ENCODE measurements around the gene PATJ. TPM values are rescaled to one million over a fixed set of nuclear protein-coding genes. Genes with fewer than 3 reads are reported as not detected.
"Not testable (repeated sequence)": the region's sequence is repeated elsewhere in the genome, so short reads cannot be mapped to it uniquely, and the experiment has no call there.

The PATJ gene, protein sequence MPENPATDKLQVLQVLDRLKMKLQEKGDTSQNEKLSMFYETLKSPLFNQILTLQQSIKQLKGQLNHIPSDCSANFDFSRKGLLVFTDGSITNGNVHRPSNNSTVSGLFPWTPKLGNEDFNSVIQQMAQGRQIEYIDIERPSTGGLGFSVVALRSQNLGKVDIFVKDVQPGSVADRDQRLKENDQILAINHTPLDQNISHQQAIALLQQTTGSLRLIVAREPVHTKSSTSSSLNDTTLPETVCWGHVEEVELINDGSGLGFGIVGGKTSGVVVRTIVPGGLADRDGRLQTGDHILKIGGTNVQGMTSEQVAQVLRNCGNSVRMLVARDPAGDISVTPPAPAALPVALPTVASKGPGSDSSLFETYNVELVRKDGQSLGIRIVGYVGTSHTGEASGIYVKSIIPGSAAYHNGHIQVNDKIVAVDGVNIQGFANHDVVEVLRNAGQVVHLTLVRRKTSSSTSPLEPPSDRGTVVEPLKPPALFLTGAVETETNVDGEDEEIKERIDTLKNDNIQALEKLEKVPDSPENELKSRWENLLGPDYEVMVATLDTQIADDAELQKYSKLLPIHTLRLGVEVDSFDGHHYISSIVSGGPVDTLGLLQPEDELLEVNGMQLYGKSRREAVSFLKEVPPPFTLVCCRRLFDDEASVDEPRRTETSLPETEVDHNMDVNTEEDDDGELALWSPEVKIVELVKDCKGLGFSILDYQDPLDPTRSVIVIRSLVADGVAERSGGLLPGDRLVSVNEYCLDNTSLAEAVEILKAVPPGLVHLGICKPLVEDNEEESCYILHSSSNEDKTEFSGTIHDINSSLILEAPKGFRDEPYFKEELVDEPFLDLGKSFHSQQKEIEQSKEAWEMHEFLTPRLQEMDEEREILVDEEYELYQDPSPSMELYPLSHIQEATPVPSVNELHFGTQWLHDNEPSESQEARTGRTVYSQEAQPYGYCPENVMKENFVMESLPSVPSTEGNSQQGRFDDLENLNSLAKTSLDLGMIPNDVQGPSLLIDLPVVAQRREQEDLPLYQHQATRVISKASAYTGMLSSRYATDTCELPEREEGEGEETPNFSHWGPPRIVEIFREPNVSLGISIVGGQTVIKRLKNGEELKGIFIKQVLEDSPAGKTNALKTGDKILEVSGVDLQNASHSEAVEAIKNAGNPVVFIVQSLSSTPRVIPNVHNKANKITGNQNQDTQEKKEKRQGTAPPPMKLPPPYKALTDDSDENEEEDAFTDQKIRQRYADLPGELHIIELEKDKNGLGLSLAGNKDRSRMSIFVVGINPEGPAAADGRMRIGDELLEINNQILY (N-terminal part only)
- 10 to 100 TPM; 15.2 to 23.5 TPM for total RNA-seq
- long read RNA-seq, donor 1, partial matches to known transcripts: 4 of 6 reads
- long read RNA-seq, donor 1, other reads (novel, unspliced or antisense): 2 of 6 reads
- long read RNA-seq, donor 2, partial matches to known transcripts: 9 of 17 reads
- long read RNA-seq, donor 2, other reads (novel, unspliced or antisense): 8 of 17 reads

DNA sequence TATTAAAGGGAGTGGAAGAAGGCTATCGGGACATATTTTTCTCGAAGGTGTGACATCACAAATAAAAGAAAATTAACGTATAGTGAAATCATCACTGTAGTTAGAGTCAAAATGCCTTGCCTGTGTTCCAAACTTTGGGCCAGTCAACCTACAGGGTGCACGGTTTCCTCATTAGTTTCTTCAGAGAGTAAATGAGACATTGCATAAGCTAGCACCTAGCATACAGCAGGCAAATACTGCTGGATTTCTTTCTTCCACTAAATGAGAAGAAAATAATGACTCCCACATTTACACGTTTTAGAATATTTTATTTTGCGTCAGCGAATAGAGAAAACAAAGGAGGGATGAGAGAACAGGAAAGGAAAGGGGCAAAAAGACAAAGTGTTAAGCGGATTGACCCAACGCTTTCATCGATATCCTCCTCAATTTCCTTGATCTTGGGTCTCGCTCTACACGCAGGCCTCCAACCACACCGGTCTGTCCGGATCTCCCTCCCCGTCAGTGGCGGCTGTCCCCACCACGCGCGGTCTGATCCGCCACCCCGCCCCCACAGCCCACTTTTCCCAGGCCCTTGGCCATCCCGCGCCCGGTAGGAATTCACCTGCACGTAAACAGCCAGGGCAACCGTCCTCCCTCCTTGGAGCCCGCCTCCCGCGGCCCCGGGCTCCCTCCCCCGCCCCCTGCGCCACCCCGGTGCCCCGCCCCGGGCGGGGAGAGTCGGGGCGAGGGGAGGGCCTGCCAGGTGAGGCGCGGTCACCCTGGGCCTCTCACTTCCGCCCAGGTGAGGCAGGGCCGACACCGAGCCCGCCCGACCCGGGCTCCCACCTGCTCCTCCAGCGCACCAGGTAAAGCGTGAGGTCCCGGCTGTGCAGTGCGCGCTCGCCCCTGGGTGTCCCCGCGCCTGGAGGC, at the start of gene PATJ:
PATJ (plus strand) TSS at position 770 of the 909 bp plus-strand sequence. CDS start 20,413 bp downstream, outside the sequence.
- peak; percentile 87 for DNase-seq (ENCODE audit: low spot score)
- intact Hi-C loops (cut with DNase I): loop anchor here in 1 of 2 donors (5.0 kb wide), 1 partner anchor 100 kb away; no protein-coding TSS in a partner anchor

GRCh38 chr1:61699911-61700851, 42.1 kb upstream of the PATJ start:
- no peak for DNase-seq (ENCODE audit: low spot score)
- intact Hi-C loops (cut with DNase I): no loop called here

- DNase-seq (ENCODE audit: low spot score): no peak
- intact Hi-C loops (cut with DNase I): no loop called here
Observed at GRCh38 chr1:61708953-61709907, 33.0 kb upstream of the PATJ start.

DNA sequence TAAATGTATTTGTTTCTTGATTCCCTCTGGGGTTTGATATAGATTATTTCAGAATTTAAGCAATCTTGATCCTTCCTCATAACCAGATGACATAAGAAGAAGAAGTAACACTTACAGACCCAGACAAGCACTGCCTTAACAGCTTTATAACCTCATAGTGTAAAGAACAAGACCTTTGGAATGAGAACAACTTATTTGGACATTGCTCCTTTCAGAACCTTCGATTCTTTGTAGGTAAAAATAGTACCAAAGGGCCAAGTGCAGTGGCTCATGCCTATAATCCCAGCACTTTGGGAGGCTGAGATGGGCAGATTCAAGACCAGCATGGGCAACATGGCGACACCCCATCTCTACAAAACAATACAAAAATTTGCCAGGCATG, 32.4 kb upstream of the PATJ start:
- no peak for DNase-seq (ENCODE audit: low spot score)
- intact Hi-C loops (cut with DNase I): no loop called here

GRCh38 chr1:61711257-61711656, 31.0 kb upstream of the PATJ start:
- DNase-seq (ENCODE audit: low spot score); intact Hi-C loops (cut with DNase I): not testable (repeated sequence)

DNA sequence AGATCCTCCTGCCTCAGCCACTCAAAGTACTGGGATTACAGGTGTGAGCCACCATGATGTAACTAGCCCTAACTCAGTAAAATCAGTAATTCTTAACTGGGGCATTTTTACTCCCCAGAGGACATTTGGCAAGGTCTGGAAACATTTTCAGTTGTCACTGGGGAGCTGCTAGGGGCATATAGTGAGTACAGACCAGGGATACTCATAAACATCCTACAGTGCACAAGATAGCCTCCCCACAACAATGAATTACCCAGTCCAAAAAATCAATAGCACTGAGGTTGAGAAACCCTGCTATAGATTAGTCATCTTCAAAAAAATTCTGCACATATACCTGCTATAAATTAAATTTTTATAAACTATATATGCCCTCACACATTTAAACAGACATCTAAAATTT, 30.3 kb upstream of the PATJ start:
- intact Hi-C loops (cut with DNase I): no loop called here
- DNase-seq (ENCODE audit: low spot score): no peak

DNA sequence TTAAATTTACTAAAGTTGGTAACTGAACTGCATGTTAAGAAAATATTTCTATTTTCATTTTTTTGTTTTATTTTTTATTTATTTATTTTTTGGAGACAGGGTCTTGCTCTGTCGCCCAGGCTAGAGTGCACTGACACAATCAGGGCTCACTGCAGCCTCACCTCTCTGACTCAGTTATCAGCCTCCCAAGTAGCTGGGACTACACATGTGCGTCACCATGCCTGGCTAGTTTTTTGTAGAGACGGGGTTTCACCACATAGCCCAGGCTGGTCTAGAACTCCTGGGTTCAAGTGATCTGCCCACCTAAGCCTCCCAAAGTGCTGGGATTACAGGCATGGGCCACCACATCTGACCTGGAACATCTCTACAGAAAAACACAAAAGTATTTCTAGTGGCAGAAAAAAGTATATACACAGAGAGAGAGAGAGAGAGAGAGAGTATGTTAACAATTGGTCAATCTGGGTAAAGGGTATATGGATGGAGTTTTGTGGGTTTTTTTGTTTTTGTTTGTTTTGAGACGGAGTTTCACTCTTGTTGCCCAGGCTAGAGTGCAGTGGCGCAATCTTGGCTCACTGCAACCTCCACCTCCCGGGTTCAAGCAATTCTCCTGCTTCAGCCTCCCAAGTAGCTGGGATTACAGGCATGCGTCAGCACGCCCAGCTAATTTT, 23.1 kb upstream of the PATJ start:
- intact Hi-C loops (cut with DNase I); DNase-seq (ENCODE audit: low spot score): not testable (repeated sequence)

- DNase-seq (ENCODE audit: low spot score): no peak
- intact Hi-C loops (cut with DNase I): no loop called here
Observed at GRCh38 chr1:61724506-61724812, 17.8 kb upstream of the PATJ start.

GRCh38 chr1:61724813-61725694, 17.2 kb upstream of the PATJ start, which contains the start of gene TM2D1:
TM2D1 (minus strand) TSS chr1:61725141; CDS start chr1:61725120, 21 bp downstream.
- intact Hi-C loops (cut with DNase I): no loop called here
- peak; percentile 98 for DNase-seq (ENCODE audit: low spot score)

- no peak for DNase-seq (ENCODE audit: low spot score)
- intact Hi-C loops (cut with DNase I): no loop called here
Observed at GRCh38 chr1:61727544-61727943, 14.7 kb upstream of the PATJ start.

GRCh38 chr1:61730679-61731078, 11.6 kb upstream of the PATJ start:
- intact Hi-C loops (cut with DNase I); DNase-seq (ENCODE audit: low spot score): not testable (repeated sequence)

- DNase-seq (ENCODE audit: low spot score): no peak
- intact Hi-C loops (cut with DNase I): no loop called here
Observed at GRCh38 chr1:61732726-61733125, 9.6 kb upstream of the PATJ start.

GRCh38 chr1:61740751-61741700, 1.3 kb upstream of the PATJ start:
- intact Hi-C loops (cut with DNase I): loop anchor here in 1 of 2 donors (5.0 kb wide), 1 partner anchor 101 kb away; no protein-coding TSS in a partner anchor
- no peak for DNase-seq (ENCODE audit: low spot score)

Data from posterior vena cava (tissue), 2 donors.